NCI-H1694 treated with DMSO at 0.1 percent for 48 hours (cell line): ENCODE data around the gene UBXN2A.
"Not testable (repeated sequence)": the region's sequence is repeated elsewhere in the genome, so short reads cannot be mapped to it uniquely, and the experiment has no call there.

Source experiments
- DNase-seq: peaks from one replicate; lab custom pipeline; 2025; lab: John Stamatoyannopoulos, UW

UBXN2A gene

GRCh38 chr2:24011250-24012104 lies 71.2 kb downstream of the UBXN2A start:
- DNase-seq, result no peak

- no peak for DNase-seq
Observed at GRCh38 chr2:24012521-24013188, 72.4 kb downstream of the UBXN2A start.

DNA sequence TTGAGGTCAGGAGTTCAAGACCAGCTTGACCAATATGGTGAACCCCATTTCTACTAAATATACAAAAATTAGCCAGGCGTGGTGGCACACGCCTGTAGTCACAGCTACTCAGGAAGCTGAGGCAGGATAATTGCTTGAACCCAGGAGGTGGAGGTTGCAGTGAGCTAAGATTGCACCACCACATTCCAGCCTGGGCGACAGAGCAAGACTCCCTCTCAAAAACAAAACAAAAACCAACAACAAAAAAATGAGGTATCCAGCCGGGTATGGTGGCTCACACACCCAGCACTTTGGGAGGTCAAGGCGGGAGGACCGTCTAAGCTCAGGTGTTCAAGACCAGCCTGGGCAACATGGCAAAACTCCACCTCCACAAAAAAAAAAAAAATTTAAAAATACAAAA lies 74.6 kb downstream of the UBXN2A start:
- DNase-seq, result not testable (repeated sequence)

DNA sequence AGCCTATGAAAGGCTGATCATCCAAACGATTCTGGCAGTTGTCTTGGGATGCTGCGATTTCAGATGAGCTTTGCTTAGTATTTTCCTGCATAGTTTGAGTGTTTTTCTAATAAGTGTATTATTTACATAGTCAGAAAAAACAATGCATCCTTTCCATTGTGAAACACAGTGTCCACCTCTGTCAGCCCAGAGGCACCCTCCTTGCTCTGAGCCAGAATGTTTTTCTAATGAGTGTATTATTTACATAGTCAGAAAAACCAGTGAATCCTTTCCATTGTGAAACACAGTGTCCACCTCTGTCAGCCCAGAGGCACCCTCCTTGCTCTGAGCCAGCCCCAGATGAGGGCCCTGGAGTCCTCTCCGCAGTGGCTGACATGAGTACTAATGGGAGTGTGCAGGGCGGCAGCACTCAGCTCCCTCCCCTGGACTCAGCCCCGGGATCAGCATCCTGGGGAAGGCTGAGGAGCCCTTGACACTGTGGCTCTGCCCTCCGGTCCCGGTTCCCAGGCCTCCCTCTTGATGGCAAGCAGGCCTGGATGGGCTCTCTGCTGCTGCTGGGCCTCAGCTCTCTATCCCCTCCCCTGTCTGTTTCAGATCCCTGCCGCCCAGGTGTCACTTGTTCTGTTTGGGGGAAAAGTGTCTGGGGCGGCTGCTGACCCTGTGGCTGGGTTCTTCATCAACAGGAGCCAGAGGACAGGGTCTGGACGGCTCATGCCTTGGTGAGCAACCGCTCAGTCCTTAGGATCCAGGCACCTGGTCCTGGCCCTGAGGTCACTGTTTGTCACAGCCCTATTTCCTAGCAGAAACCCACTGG lies 75.5 kb downstream of the UBXN2A start:
- no peak for DNase-seq

- no peak for DNase-seq
Observed at GRCh38 chr2:24016376-24016761, 76.1 kb downstream of the UBXN2A start.

DNA sequence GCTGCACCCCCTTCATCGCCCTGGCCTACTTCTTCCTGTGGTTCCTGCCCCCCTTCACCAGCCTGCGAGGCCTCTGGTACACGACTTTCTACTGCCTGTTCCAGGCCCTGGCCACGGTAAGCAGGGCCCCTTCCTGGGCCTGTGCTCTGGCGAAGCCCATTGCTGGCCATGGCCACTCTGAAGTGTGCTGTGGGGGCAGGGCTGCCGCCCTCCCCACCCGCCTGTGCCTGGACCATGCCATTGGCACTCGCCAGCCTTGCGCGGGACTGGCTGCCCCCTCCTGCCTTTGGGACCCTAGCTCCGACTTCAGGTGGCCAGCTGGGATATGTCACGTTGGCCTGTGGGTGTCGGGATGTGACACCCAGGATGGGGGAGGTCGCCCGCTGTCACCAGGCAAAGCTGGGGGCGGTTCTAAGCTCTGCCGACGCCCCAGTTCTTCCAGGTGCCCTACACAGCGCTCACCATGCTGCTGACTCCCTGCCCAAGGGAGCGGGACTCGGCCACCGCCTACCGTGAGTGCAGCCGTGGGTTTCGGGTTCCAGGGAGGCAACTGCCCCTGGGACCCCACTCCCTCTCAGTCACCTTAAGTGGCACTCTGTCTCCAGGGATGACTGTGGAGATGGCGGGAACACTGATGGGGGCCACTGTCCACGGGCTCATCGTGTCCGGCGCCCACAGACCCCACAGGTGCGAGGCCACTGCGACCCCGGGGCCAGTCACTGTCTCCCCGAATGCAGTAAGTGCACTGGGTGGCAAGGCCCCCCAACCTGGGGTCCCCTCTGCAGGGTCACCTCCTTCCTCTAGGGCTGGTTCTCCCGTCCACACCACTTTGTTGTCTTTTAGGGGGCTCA lies 76.8 kb downstream of the UBXN2A start:
- no peak for DNase-seq

GRCh38 chr2:24017711-24018110 lies 77.4 kb downstream of the UBXN2A start:
- DNase-seq, result no peak

DNA sequence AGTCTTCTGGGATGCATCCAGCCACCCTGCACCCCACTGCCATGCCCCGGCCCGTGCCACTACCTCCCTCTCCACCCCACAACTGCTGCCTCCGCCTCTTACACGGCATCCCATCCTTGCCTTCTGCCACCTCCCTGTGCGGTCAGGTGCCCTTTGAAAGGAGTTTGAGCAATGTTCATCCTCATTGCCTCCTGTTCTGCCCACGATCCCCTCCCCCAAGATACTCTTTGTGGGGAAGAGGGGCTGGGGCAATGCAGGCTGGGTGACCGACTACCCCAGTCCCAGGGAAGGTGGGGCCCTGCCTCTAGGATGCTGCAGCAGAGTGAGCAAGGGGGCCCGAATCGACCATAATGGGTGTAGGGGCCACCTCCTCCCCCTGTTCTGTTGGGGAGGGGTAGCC lies 78.0 kb downstream of the UBXN2A start:
- DNase-seq, result no peak

GRCh38 chr2:24019729-24020128 lies 79.5 kb downstream of the UBXN2A start:
- DNase-seq, result no peak

DNA sequence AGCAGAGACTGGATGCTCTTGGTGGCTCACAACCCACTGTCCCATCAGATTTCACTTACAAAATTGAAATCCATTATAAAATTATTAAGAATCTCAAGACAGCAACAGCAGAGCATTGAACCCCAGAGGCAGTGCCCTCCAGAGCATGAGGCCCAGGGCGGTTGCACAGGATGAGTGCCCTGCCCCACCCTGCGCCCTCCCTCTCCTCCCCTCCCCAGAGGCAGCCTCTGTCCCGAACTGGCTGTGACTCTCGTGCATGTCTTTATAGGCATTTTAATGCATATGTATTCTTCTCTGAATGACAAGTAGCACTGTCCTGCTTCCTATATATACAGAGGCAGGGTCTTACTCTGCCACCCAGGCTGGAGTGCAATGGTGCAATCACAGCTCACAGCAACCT lies 80.0 kb downstream of the UBXN2A start:
- DNase-seq, result no peak

- DNase-seq, result no peak
Observed at GRCh38 chr2:24021122-24021998, 81.1 kb downstream of the UBXN2A start.

GRCh38 chr2:24022324-24022974 lies 82.2 kb downstream of the UBXN2A start:
- no peak for DNase-seq

- no peak for DNase-seq
Observed at GRCh38 chr2:24022975-24023575, 82.8 kb downstream of the UBXN2A start.

- DNase-seq, result no peak
Observed at GRCh38 chr2:24024018-24024417, 83.8 kb downstream of the UBXN2A start.

DNA sequence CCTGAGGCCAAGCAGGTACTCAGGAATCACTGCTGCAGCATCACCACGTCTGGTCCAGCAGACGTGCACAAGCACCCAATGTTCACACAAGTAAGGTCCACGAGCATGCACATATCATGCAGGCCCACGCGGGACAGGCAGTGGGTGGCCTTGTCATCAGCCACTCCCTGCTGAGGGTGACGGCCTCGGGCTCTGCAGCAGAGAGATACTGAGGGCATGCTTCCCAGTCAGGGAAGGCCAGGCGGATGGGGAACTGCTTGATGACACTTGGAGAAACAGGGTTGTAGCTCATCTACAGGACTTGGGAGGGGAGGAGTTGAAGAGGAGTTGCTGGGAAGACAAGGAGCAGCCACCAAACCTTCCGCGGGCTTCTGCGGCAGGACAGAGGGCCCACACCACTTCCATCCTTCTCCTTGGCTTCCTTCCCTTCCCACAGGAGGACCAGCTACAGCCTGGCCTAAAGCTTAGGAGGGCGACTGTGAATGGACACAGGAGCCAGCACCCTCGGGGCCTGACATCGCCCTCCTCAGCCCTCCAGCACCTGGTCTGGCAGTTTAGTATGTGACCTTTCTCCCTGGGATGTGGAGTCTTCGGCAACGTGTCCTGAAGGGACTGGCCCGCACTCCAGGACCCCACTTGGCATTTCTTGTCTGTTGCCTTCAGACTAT lies 84.9 kb downstream of the UBXN2A start:
- DNase-seq, result no peak

- no peak for DNase-seq
Observed at GRCh38 chr2:24026233-24026632, 86.0 kb downstream of the UBXN2A start.

GRCh38 chr2:24038786-24039499 lies 98.7 kb downstream of the UBXN2A start:
- DNase-seq, result no peak

- no peak for DNase-seq
Observed at GRCh38 chr2:24040511-24040910, 100.2 kb downstream of the UBXN2A start.

GRCh38 chr2:24043133-24043532 lies 102.9 kb downstream of the UBXN2A start:
- DNase-seq, result not testable (repeated sequence)
